ENCODE results near the gene GTF2IRD1.

GRCh38 chr7:74495112-74496086 is 41.7 kb downstream of the GTF2IRD1 start:
- TF ChIP-seq EZH2phosphoT487 (IDR thresholded peaks at IDR 0.05; ENCODE audit: low read depth, severe bottlenecking, unreplicated experiment) (no peak), CTCF (IDR thresholded peaks at IDR 0.05; ENCODE audit: poor library complexity) (no peak), EZH2 (IDR thresholded peaks at IDR 0.05; ENCODE audit: borderline replicate concordance) (no peak)

Measured in hepatocyte (in vitro differentiated cells).